Activated T-cell treated with anti-CD3 and anti-CD28 coated beads, Interleukin-2, amount 50 U/mL, for 1 hour (primary cell): Measurements from ENCODE around the gene CACNG5.

Experiments used
- DNase-seq: peaks from one replicate; pipeline ENCODE4 v3.0.0-alpha.2; 2020

Gene CACNG5

GRCh38 chr17:66909804-66910373 lies 75.0 kb downstream of the CACNG5 start:
- DNase-seq, result no peak

- no peak for DNase-seq
Measured at GRCh38 chr17:66910651-66911285, 75.9 kb downstream of the CACNG5 start.

GRCh38 chr17:66915204-66915611 lies 80.3 kb downstream of the CACNG5 start:
- no peak for DNase-seq

- no peak for DNase-seq
Measured at GRCh38 chr17:66915792-66916191, 80.9 kb downstream of the CACNG5 start.

GRCh38 chr17:66916946-66917345 lies 82.0 kb downstream of the CACNG5 start:
- DNase-seq, result no peak

GRCh38 chr17:66918896-66919295 lies 84.0 kb downstream of the CACNG5 start:
- no peak for DNase-seq

GRCh38 chr17:66920435-66920834 lies 85.5 kb downstream of the CACNG5 start:
- no peak for DNase-seq

GRCh38 chr17:66920950-66921349 lies 86.0 kb downstream of the CACNG5 start:
- no peak for DNase-seq

GRCh38 chr17:66923886-66924285 lies 89.0 kb downstream of the CACNG5 start:
- no peak for DNase-seq

GRCh38 chr17:66925811-66926500 lies 91.0 kb downstream of the CACNG5 start:
- DNase-seq, result no peak

GRCh38 chr17:66928949-66929348 lies 94.0 kb downstream of the CACNG5 start:
- DNase-seq, result no peak

GRCh38 chr17:66929591-66929990 lies 94.7 kb downstream of the CACNG5 start:
- no peak for DNase-seq

- no peak for DNase-seq
Measured at GRCh38 chr17:66930933-66931332, 96.0 kb downstream of the CACNG5 start.

- no peak for DNase-seq
Measured at GRCh38 chr17:66932311-66932710, 97.4 kb downstream of the CACNG5 start.

- DNase-seq, result no peak
Measured at GRCh38 chr17:66934040-66934439, 99.1 kb downstream of the CACNG5 start.
